Esophagus squamous epithelium (tissue), 5 donors: ENCODE measurements around the gene FBXW2. TPM values are rescaled to one million over a fixed set of nuclear protein-coding genes. Genes with fewer than 3 reads are reported as not detected.

Source experiments
- DNase-seq: peaks from one replicate; lab custom pipeline; 2025; lab: John Stamatoyannopoulos, UW
- H3K27ac ChIP-seq, 4 donors: fragments of 200-600 bp; sonication (generic); one replicate each; pipeline ENCODE4 v1.5.1; 2016 to 2019; ENCODE audit warnings: mild to moderate bottlenecking in 1 of 4
- H3K27me3 ChIP-seq, 4 donors: fragments of 200-600 bp; sonication (generic); 1 replicate in 3 of 4; 2 replicates in 1 of 4; pipeline versions ENCODE4 v1.5.1 to v1.6.0; 2017 to 2021; ENCODE audit warnings: antibody characterized with exemption in 1 of 4
- H3K36me3 ChIP-seq, 3 donors: fragments of 200-600 bp; sonication (generic); one replicate each; pipeline ENCODE4 v1.5.1; 2016 to 2019
- H3K4me1 ChIP-seq, 3 donors: fragments of 200-600 bp; sonication (generic); one replicate each; pipeline ENCODE4 v1.5.1; 2017 to 2019
- H3K4me3 ChIP-seq, 4 donors: fragments of 200-600 bp; sonication (generic); 1 replicate in 3 of 4; 2 replicates in 1 of 4; pipeline ENCODE4 v1.5.1; 2016 to 2019; ENCODE audit warnings: mild to moderate bottlenecking in 2 of 4, moderate library complexity in 1 of 4
- H3K9me3 ChIP-seq, 3 donors: fragments of 200-600 bp; sonication (generic); one replicate each; pipeline ENCODE4 v1.5.1; 2016 to 2019
- CTCF ChIP-seq, 6 experiments: fragments of 450-650 bp in 4 of 6; fragments of 200-600 bp in 2 of 6; sonication (generic) in 2 of 6; IDR thresholded peaks; one replicate each; pipeline ENCODE4 v1.5.1; 2016 to 2019; ENCODE audit warnings: antibody characterized with exemption in 6 of 6, mild to moderate bottlenecking in 4 of 6, moderate library complexity in 4 of 6
- POLR2A ChIP-seq, 4 donors: fragments of 450-650 bp; IDR thresholded peaks; one replicate each; pipeline ENCODE4 v1.6.1; 2017; ENCODE audit warnings: antibody characterized with exemption in 4 of 4, mild to moderate bottlenecking in 4 of 4, moderate library complexity in 3 of 4
- WGBS, 2 donors: methylation state at CpG; one replicate each; pipeline ENCODE4 v1.1.5; 2018; 5-methylcytosine and 5-hydroxymethylcytosine counted together
- intact Hi-C: fragments of 100-400 bp; cut with DNase I; formaldehyde crosslinking; loops from one replicate; pipeline ENCODE4 v1.15.0; 2022
- total RNA-seq, 4 donors: library from RNA; depleted of rRNA; stranded (reverse); fragments of >200 nt; gene quantifications; one replicate each; pipeline ENCODE4 v1.1.0, GENCODE V29; 2016
- donor health status: DM: yes; HTN: yes; CAD: no.

Gene FBXW2
- total RNA-seq, 4 donors from 2014 or later: 23.1 to 41.6 (median 31.7) TPM

- WGBS, 2 donors: 18 to 63% methylated on average over 1 to 2 of the region's 2 CpGs
- Histone ChIP-seq H3K27me3 (no peaks in the 10 kb centered on the region), H3K4me3 (no peak overlapping the region), H3K4me1 (peaks cover 0 to 9% (median 7%) of the 10 kb centered on the region in 3 donors), H3K9me3 (no peaks in the 10 kb centered on the region), H3K27ac (peak overlapping the region in 2 of 4 donors; percentile 42 to 68), H3K36me3 (no peaks in the 10 kb centered on the region)
- DNase-seq: no peak
- intact Hi-C loops: no loop called here
- TF ChIP-seq POLR2A (IDR thresholded peaks at IDR 0.05) (no peak), CTCF (IDR thresholded peaks at IDR 0.05) (no peak)
Observed at GRCh38 chr9:120734607-120735410, 58.4 kb downstream of the FBXW2 start.

- Histone ChIP-seq H3K27ac (no peak overlapping the region), H3K4me1 (peaks cover 0 to 9% (median 7%) of the 10 kb centered on the region in 3 donors), H3K36me3 (no peaks in the 10 kb centered on the region), H3K27me3 (no peaks in the 10 kb centered on the region), H3K4me3 (no peak overlapping the region), H3K9me3 (no peaks in the 10 kb centered on the region)
- TF ChIP-seq CTCF (IDR thresholded peaks at IDR 0.05) (no peak), POLR2A (IDR thresholded peaks at IDR 0.05) (no peak)
- intact Hi-C loops: no loop called here
- 69 to 83% methylated on average over 3 to 5 of the region's 5 CpGs for WGBS, 2 donors
- DNase-seq: no peak
Observed at GRCh38 chr9:120733190-120733589, 60.0 kb downstream of the FBXW2 start.

GRCh38 chr9:120730654-120731514 is 62.3 kb downstream of the FBXW2 start:
- DNase-seq: no peak
- no peaks in the 10 kb centered on the region for H3K36me3 ChIP-seq
- H3K27me3 ChIP-seq: no peaks in the 10 kb centered on the region
- no peak overlapping the region for H3K4me3 ChIP-seq
- 69 to 74% methylated on average over 5 to 6 of the region's 7 CpGs for WGBS, 2 donors
- no peaks in the 10 kb centered on the region for H3K9me3 ChIP-seq
- intact Hi-C loops: no loop called here
- H3K4me1 ChIP-seq: peaks cover 0 to 9% (median 7%) of the 10 kb centered on the region in 3 donors
- peak overlapping the region in 1 of 4 donors; percentile 16 for H3K27ac ChIP-seq
- TF ChIP-seq POLR2A (IDR thresholded peaks at IDR 0.05): no peak
- TF ChIP-seq CTCF (IDR thresholded peaks at IDR 0.05): no peak

- Histone ChIP-seq H3K4me1 (peaks cover 0 to 3% (median under 1%) of the 10 kb centered on the region in 3 donors), H3K4me3 (no peak overlapping the region), H3K27ac (peak overlapping the region in 1 of 4 donors; percentile 28), H3K27me3 (no peaks in the 10 kb centered on the region), H3K36me3 (no peaks in the 10 kb centered on the region), H3K9me3 (no peaks in the 10 kb centered on the region)
- TF ChIP-seq CTCF (IDR thresholded peaks at IDR 0.05): no peak
- intact Hi-C loops: no loop called here
- 35 to 63% methylated on average over 3 to 4 of the region's 5 CpGs for WGBS, 2 donors
- DNase-seq: no peak
Observed at GRCh38 chr9:120729791-120730241, 63.4 kb downstream of the FBXW2 start.
